Osteoblast (primary cell): ENCODE measurements around the gene TMEM271. TPM values are rescaled to one million over a fixed set of nuclear protein-coding genes. Genes with fewer than 3 reads are reported as not detected.

Source experiments
- DNase-seq: peaks from one replicate; pipeline ENCODE4 v3.0.0; 2011; ENCODE audit warnings: low spot score, mixed read lengths; ENCODE audit not compliant: insufficient read length; ENCODE audit errors: missing footprints
- H2AFZ ChIP-seq: 2 replicates; pipeline ENCODE4 v1.6.0; 2011; ENCODE audit warnings: mild to moderate bottlenecking, low read length
- H3K27ac ChIP-seq: 2 replicates; pipeline ENCODE4 v1.5.1; 2011; ENCODE audit warnings: mild to moderate bottlenecking, low read depth, low read length, moderate library complexity
- H3K27me3 ChIP-seq: 2 replicates; pipeline ENCODE4 v1.6.0; 2012; ENCODE audit warnings: mild to moderate bottlenecking, control low read depth, inconsistent platforms, low read length, moderate library complexity; ENCODE audit not compliant: insufficient read depth
- H3K36me3 ChIP-seq: 2 replicates; pipeline ENCODE4 v1.5.1; 2011; ENCODE audit warnings: mild to moderate bottlenecking, low read length, control low read depth, moderate library complexity; ENCODE audit not compliant: insufficient read depth
- H3K4me1 ChIP-seq: 2 replicates; pipeline ENCODE4 v1.5.1; 2011; ENCODE audit warnings: mild to moderate bottlenecking, low read length, control low read depth, moderate library complexity; ENCODE audit not compliant: insufficient read depth
- H3K4me2 ChIP-seq: 2 replicates; pipeline ENCODE4 v1.6.0; 2011; ENCODE audit warnings: mild to moderate bottlenecking, low read length; ENCODE audit not compliant: insufficient read depth
- H3K4me3 ChIP-seq: fragments of 200-600 bp; sonication (generic); 3 replicates; pipeline ENCODE4 v1.5.1; 2012; ENCODE audit warnings: mild to moderate bottlenecking, low read length, inconsistent platforms; ENCODE audit not compliant: insufficient read depth
- H3K79me2 ChIP-seq: 2 replicates; pipeline ENCODE4 v1.6.0; 2012; ENCODE audit warnings: mild to moderate bottlenecking, low read length, control low read depth, inconsistent platforms; ENCODE audit not compliant: insufficient read depth
- H3K9me3 ChIP-seq: 2 replicates; pipeline ENCODE4 v1.5.1; 2011; ENCODE audit warnings: low read depth, low read length, control low read depth
- H4K20me1 ChIP-seq: 2 replicates; pipeline ENCODE4 v1.6.0; 2012; ENCODE audit warnings: mild to moderate bottlenecking, low read length, control low read depth; ENCODE audit not compliant: insufficient read depth
- CTCF ChIP-seq: IDR thresholded peaks from 2 replicates; pipeline ENCODE4 v1.5.1; 2011; ENCODE audit warnings: mild to moderate bottlenecking, low read depth, low read length, moderate library complexity; ENCODE audit errors: extremely low read depth
- total RNA-seq: library from RNA; depleted of rRNA; stranded (reverse); fragments of >200 nt; gene quantifications from 2 replicates; pipeline ENCODE4 v1.2.3, GENCODE V29; 2012

TMEM271 gene
- total RNA-seq, 1 donor = not detected

DNA sequence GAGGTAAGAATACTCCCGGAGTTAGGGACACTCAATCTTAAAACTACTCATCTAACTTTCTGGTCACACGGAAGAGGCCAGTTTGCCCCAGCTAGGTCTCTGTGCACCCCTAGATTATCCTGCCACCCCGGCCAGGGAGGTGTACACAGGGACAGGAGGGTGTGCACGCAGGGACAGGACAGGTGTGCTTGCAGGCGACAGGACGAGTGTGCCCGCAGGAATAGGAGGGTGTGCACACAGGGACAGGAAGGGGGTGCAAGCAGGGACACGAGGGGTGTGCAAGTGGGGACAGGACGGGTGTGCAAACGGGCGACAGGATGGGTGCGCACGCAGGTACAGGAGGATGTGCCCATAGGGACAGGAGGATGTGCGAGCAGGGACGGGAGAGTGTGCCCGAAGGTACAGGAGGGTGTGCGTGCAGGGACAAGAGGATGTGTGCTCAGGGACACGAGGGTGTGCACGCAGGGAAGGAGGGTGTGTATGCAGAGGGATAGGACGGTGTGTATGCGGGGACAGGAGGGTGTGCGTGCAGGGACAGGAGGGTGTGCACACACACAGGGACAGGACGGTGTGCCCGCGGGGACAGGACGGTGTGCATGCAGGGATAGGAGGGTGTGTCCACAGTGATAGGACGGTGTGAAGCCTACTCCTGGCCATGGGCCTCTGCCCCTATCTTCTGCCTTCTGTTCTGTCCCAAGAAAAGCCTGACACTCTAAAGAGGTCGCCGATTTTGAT is 4.1 kb downstream of the TMEM271 start:
- peak; percentile 74 for DNase-seq
- Histone ChIP-seq H2AFZ (no peak overlapping the region), H4K20me1 (no peaks in the 10 kb centered on the region), H3K4me3 (no peak overlapping the region), H3K4me2 (no peak overlapping the region), H3K27ac (no peak overlapping the region), H3K27me3 (peaks cover 23% of the 10 kb centered on the region), H3K36me3 (no peaks in the 10 kb centered on the region), H3K9me3 (no peaks in the 10 kb centered on the region), H3K79me2 (no peaks in the 10 kb centered on the region), H3K4me1 (no peaks in the 10 kb centered on the region)
- TF ChIP-seq CTCF = no peak

- Histone ChIP-seq H3K27ac (no peak overlapping the region), H3K9me3 (no peaks in the 10 kb centered on the region), H3K79me2 (no peaks in the 10 kb centered on the region), H4K20me1 (no peaks in the 10 kb centered on the region), H2AFZ (no peak overlapping the region), H3K4me3 (no peak overlapping the region), H3K27me3 (peaks cover 22% of the 10 kb centered on the region), H3K36me3 (no peaks in the 10 kb centered on the region), H3K4me1 (no peaks in the 10 kb centered on the region), H3K4me2 (no peak overlapping the region)
- no peak for DNase-seq
- TF ChIP-seq CTCF = no peak
These were observed 5.3 kb downstream of the TMEM271 start for GRCh38 chr4:570754-571153.

DNA sequence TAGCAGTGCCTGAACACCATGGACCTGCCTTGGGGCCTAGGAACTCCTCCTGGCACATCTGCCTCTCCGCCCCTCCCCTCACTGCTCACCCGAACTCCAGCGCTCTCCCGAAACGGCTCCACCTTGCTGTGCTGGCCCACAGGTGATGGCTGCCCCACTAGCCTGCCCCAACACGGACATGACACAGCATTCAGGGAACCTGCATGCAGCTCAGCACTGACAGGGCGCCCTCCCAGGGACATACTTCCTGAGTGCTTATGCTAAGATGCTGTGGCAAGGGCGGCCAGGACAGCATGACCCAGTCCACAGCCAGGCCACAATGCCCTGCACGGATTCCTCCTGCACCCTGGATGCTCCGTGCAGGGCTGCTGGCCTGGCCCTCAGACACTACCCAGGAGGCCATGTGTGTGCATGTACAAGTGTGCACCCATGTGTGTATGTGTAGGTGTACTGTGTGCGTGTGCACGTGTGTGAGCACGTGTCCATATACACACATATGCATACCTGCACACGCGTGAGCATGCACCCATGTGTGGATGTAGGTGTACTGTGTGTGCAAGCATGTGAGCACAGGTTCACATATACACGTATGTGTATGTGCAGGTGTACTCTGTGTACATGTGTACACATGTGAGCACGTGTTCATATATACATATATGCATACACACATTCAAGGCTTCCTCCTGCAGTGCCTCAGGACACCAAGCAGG is 6.0 kb downstream of the TMEM271 start:
- Histone ChIP-seq H2AFZ (no peak overlapping the region), H3K27ac (no peak overlapping the region), H3K4me1 (no peaks in the 10 kb centered on the region), H3K9me3 (no peaks in the 10 kb centered on the region), H4K20me1 (no peaks in the 10 kb centered on the region), H3K4me2 (no peak overlapping the region), H3K79me2 (no peaks in the 10 kb centered on the region), H3K4me3 (no peak overlapping the region), H3K36me3 (no peaks in the 10 kb centered on the region), H3K27me3 (peaks cover 22% of the 10 kb centered on the region)
- DNase-seq = peak; percentile 62
- no peak for TF ChIP-seq CTCF

GRCh38 chr4:568962-569361 is 7.1 kb downstream of the TMEM271 start:
- no peak overlapping the region for H3K4me2 ChIP-seq
- no peak for TF ChIP-seq CTCF
- H3K4me1 ChIP-seq = no peaks in the 10 kb centered on the region
- no peaks in the 10 kb centered on the region for H4K20me1 ChIP-seq
- H2AFZ ChIP-seq = no peak overlapping the region
- no peak overlapping the region for H3K4me3 ChIP-seq
- H3K27ac ChIP-seq = no peak overlapping the region
- peak; percentile 52 for DNase-seq
- no peaks in the 10 kb centered on the region for H3K79me2 ChIP-seq
- no peaks in the 10 kb centered on the region for H3K9me3 ChIP-seq
- H3K27me3 ChIP-seq = peaks cover 12% of the 10 kb centered on the region
- H3K36me3 ChIP-seq = no peaks in the 10 kb centered on the region
